HG03045 (cell line): ENCODE data around the gene SLC44A4.
A peak's percentile ranks its signal among the peaks of the same experiment; 100 is the strongest.
"Not testable (repeated sequence)": the region's sequence is repeated elsewhere in the genome, so short reads cannot be mapped to it uniquely, and the experiment has no call there.

ENCODE experiments used
- ATAC-seq: cut with Tn5 transposase; IDR thresholded peaks from one replicate; pipeline ENCODE4 v1.9.1; 2021; ENCODE audit warnings: mild to moderate bottlenecking, moderate library complexity; ENCODE audit not compliant: unreplicated experiment

SLC44A4 gene

GRCh38 chr6:31860349-31860748 is 18.4 kb downstream of the SLC44A4 start:
- ATAC-seq = no peak

- ATAC-seq = no peak
These were observed 18.9 kb downstream of the SLC44A4 start for GRCh38 chr6:31859923-31860322.

GRCh38 chr6:31858707-31859106 is 20.1 kb downstream of the SLC44A4 start:
- no peak for ATAC-seq

GRCh38 chr6:31857774-31858173 is 21.0 kb downstream of the SLC44A4 start:
- not testable (repeated sequence) for ATAC-seq

- not testable (repeated sequence) for ATAC-seq
These were observed 26.6 kb downstream of the SLC44A4 start for GRCh38 chr6:31851980-31852718.

- ATAC-seq = no peak
These were observed 27.3 kb downstream of the SLC44A4 start for GRCh38 chr6:31851485-31851832.

GRCh38 chr6:31850765-31851484 is 27.9 kb downstream of the SLC44A4 start:
- no peak for ATAC-seq

GRCh38 chr6:31847276-31847978 is 31.4 kb downstream of the SLC44A4 start:
- ATAC-seq = no peak

GRCh38 chr6:31844507-31844906 is 34.3 kb downstream of the SLC44A4 start:
- ATAC-seq = no peak

GRCh38 chr6:31842053-31842452 is 36.7 kb downstream of the SLC44A4 start:
- ATAC-seq = no peak

GRCh38 chr6:31839779-31840126 is 39.0 kb downstream of the SLC44A4 start:
- ATAC-seq = not testable (repeated sequence)

- no peak for ATAC-seq
These were observed 39.8 kb downstream of the SLC44A4 start for GRCh38 chr6:31838968-31839367.

- ATAC-seq = not testable (repeated sequence)
These were observed 40.7 kb downstream of the SLC44A4 start for GRCh38 chr6:31838114-31838553.

GRCh38 chr6:31837369-31838113 is 41.3 kb downstream of the SLC44A4 start:
- ATAC-seq = no peak

GRCh38 chr6:31836474-31837368 is 42.1 kb downstream of the SLC44A4 start:
- ATAC-seq = no peak

- ATAC-seq = no peak
These were observed 42.7 kb downstream of the SLC44A4 start for GRCh38 chr6:31836047-31836473.

- ATAC-seq = peak; percentile 56
These were observed 44.2 kb downstream of the SLC44A4 start for GRCh38 chr6:31834367-31835250.

- no peak for ATAC-seq
These were observed 47.2 kb downstream of the SLC44A4 start for GRCh38 chr6:31831350-31832215.
